NCI-H69 (cell line): Measurements from ENCODE around the gene KRTAP10-12.

Experiments used
- DNase-seq: peaks from one replicate; lab custom pipeline; 2025; lab: John Stamatoyannopoulos, UW

Gene KRTAP10-12

GRCh38 chr21:44712203-44713028, 15.4 kb downstream of the KRTAP10-12 start:
- DNase-seq = no peak

DNA sequence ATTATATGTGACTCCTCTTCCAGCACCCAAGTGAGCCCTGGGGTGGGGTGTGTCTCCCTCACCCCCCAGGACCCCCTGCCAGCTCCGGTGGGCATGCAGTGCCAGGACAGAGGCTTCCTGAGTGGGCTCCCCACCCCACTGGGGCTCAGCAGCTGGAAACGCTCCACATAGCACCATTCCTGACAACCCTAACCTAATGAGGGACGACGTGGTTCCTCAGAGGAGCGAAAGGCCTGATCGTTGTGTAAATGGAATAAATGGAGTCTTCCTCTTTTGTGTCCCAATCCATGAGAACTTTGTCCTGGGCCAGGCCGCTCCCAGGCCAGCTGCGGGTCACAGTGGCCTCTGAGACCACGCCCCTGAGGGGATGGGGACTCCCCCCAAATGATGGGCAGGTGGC, 16.2 kb downstream of the KRTAP10-12 start:
- no peak for DNase-seq

DNA sequence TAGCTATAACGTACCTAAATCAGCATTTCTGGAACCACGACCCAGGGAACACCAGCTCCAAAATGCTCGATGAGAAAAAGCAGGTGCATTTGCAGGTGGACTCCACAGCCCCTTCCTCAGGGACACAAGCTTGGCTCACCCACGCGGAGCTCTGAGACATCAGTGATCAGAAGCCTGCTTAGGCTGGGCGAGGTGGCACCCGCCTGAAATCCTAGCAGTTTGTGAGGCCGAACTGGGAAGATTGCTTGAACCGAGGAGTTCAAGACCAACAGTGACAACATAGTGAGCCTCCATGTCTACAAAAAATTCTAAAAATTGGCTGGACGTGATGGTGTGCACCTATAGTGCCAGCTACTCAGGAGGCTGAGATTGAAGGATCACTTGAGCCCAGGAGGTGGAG, 16.9 kb downstream of the KRTAP10-12 start:
- no peak for DNase-seq

DNA sequence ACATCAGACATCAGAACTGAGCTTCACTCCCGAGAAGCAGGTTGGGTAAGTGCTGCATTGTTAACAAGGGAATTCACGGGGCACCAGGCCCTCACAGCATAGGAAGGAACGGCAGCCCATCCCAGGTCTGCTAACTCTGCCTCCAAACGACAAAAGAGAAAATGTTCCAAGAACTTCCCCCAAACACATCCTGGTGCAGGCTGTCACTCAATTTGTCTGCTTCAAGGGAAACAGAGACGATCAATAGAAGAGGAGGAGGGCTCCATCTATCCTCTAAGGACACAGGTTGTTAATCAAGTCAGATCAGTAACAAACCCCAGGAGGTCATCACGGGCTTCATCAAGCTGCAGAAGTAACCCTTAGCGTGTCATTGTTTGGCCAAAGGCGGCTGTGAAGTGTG, 17.9 kb downstream of the KRTAP10-12 start:
- no peak for DNase-seq

DNA sequence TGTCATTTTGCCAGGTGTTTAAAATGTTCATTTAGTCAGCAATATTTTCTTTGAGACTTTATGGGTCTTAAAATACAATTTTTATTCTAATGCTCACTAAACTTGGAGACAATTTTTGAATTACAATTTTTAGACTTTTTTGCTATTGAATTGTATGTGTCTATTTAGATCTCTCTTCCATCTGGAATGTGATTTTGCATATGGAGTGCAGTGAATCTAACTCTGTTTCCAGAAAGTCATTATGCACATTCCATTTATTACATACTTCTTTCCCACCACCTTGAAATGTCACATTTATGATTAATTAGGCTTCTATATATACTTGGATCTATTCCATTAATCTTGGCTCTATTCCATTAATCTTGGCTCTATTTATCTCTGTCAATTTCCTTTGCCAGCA, 20.0 kb downstream of the KRTAP10-12 start:
- peak; percentile 23 for DNase-seq

DNA sequence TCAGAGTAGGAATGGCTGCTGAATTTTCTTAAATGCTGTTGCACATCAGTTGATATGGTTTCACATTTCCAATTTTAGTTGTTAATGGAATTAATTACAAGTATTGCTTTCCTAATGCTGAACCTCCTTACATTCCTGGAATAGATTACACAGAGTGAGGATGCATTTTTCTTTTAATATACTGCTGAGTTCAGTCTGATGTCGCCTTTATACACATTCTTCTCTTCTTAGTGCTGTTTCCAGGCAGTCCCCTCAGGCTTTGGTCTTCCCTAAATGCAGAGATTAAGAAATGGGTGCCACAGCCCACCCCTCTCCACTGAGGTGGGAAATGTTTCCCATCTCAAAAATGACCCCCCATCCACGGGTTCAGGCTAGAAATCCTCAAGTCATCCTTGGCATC, 21.1 kb downstream of the KRTAP10-12 start:
- no peak for DNase-seq

DNA sequence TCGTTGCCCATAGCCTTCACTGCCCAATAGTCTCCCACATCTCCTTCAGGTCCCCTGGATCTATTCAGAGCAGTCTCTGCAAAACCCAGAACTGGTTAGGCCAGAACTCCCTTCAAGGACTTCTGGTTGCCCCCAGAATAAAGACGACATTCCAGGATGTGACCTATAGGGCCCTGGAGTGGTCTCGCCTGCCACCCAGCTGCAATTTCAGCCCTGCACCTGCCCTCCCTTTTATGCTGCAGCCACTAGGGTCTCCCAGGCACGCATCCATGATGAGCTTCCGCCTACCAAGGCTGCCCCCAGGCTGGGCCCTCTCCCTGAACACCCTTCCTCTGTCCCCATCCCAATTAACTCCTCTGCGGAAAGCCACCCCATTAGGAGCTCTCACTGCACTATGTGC, 21.6 kb downstream of the KRTAP10-12 start:
- DNase-seq = no peak

DNA sequence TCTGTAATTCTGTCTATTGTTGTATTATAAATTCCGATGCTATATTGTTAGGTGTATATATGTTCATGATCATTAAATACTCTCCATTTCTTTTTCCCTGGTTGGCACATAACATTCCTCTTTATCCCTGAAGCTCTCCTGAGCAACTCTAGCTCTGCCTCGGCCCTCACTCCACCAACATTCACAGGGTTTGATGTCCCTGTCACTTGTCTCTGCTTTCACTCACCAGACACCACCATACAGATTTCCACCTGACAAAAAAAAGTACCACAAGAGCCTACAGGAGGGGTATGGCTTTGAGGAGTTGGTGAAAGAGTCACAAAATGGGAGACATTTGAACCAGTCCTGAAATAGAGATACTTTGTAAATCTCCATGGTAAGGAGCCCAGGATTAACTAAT, 23.2 kb downstream of the KRTAP10-12 start:
- no peak for DNase-seq

- DNase-seq = peak; percentile 81
These were observed 25.8 kb downstream of the KRTAP10-12 start for GRCh38 chr21:44722731-44723130.

DNA sequence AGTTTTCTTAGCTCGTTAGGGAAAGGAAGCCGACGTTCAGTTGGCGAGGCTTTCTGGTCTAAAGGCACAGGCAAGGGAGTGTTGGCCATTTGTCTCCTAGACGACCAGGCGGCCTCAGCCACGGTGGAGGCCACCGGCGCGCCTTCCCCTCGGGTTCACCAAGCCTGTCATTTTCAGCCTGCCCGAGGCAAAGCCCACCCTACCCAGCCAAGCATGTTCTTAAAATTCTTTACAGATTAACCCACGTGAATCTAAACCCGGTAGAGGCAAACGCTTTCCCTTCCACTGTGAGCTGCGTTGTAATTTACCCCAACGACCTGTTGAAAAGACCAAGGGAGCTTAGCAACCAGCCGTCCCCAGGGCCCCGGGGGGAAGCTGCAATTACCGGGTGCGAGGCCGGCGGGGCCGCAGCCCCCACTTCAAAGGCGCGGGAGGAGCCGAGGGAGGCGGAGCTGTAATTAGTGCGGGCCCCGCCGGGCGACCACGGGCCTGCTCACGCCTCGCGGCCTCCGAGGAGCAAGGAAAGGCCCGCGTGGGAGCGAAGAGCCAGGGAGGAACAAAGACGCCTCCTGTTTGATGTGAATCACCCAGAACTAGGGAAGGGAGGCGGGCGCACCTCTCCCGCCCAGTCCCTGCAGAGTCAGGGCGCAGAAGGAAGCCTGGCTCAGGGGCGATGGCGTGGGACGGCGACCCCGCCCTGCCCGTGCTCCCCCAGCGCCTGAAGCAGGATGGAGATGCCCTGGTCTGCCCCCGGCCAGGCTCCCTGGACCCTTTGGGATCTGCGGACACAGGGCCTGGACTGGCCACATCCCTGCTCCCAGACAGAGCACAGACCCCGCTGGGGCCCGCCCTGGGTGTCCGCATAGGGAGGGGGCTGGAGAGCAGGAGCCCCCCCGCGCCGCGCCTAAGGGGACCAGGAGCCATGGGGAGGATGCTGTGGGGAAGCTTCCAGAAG, 26.5 kb downstream of the KRTAP10-12 start:
- peak; percentile 98 for DNase-seq

- DNase-seq = peak; percentile 28
These were observed 27.2 kb downstream of the KRTAP10-12 start for GRCh38 chr21:44724196-44724595.

DNA sequence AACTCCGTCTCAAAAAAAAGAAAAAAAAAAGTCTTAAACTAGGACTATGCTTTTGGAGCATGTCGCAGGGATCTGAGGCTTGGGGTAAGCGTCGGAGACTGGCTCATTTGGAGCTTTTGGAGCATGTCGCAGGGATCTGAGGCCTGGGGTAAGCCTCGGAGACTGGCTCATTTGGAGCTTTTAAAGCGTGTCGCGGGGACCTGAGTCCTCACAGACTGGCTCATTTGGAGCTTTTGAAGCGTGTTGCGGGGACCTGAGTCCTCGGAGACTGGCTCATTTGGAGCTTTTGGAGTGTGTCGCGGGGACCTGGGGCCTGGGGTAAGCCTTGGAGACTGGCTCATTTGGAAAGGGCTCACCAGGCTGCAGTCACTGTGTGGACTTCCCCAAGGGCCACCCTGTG, 28.0 kb downstream of the KRTAP10-12 start:
- no peak for DNase-seq

DNA sequence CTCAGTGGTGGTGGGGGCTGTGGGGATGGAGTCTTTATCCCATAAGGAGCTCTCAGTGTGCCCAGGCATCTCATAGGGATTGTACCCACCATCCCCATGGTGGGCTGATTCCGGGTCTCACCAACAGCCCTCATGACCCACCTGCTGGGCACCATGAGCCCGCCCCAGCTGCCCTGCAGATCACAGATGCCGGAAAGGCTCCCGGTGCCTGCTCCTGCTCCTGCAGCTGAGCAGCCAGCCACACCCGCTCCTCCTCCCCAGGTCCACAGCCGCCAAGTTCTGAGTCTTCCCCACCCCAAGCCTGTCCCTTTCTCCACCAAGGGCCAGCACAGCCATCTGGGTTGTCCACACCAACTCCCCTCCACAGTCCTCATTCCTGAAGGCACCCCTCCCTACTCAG, 29.9 kb downstream of the KRTAP10-12 start:
- DNase-seq = peak; percentile 29

DNA sequence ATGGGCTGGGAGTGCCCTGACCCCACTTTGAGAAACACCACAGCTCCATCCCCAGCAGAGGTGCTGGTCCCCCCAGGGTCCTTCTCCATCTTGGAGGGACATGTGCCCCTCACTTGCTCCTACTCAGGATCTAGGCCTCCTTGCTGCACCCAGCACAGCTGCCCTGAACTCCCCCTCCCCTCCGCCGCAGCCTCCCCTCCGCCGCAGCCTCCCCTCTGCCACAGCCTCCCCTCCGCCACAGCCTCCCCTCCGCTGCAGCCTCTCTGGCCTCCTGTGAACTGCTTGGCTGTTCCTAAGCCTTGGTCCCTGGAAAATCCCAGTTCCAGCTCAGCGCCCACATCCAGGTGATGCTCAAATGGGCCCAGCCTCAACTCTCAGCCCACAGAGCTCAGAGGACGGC, 30.3 kb downstream of the KRTAP10-12 start:
- DNase-seq = no peak

DNA sequence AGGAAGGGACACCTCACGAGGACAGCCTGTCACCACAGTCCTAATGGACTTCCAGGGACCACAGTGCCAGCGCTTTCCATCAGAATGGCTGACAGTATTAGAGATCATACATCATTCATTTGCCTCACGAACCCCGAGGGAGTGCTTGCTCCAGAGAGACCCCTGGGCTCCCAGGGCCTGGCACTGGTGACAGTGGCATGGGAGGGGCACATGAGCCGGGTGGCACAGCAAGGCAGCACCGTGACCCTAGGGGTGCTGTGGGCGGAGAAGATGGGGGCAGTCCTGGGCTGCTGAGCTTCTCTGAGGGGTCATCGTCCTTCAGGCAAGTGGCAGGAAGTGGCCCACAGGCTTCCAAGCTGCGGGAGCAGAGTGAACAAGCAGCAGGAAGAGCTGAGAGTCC, 30.8 kb downstream of the KRTAP10-12 start:
- no peak for DNase-seq

GRCh38 chr21:44728716-44729115, 31.7 kb downstream of the KRTAP10-12 start:
- DNase-seq = no peak

DNA sequence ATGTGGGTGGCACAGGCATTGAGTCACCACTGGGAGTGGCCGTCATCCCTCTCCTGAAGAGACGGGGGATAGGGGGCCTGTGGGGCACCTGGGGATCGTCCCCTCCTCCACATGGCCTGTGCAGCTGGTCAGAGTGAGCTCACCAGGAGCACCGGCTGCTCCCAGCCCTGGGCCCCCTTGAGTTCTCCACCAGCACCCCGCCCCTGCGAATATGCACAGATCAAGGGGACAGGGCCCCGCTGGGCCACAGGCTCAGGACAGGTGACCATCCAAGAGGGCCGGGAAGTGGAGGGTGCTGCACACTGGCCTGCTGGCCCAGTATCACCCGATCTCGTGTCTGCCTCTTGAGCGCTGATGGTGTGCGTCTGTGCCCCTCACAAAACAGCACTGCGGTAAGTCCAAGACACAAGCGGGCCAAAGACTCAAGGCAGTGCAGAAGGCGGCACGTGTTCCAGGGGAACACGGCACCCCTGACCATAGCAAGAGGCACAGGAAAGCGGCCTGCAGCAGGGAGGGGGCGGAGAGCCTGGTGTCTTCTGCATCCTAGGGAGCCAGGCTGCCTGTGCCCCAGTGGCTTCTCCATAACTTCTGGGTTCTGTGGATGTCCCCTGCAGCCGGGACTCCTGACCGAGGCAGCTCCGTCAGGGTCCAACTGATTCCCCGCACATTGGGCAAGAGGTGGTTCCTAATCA, 32.5 kb downstream of the KRTAP10-12 start:
- DNase-seq = no peak

DNA sequence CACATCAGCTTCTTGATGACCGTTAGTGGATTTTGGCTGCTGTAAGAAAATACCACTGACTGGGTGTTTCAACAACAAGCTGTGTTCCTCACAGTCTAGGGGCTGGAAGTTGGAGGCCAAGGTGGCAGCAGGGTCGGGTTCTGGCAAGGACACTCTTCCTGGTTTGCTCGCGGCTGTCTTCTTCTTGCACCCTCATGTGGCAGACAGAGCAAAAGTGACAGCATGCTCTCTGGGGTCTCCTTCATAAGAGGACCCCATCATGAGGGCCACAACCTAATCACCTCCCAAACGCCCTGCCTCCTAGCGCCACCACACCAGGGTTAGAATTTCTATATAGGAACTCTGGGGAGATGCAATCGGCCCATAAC, 33.0 kb downstream of the KRTAP10-12 start:
- DNase-seq = no peak

DNA sequence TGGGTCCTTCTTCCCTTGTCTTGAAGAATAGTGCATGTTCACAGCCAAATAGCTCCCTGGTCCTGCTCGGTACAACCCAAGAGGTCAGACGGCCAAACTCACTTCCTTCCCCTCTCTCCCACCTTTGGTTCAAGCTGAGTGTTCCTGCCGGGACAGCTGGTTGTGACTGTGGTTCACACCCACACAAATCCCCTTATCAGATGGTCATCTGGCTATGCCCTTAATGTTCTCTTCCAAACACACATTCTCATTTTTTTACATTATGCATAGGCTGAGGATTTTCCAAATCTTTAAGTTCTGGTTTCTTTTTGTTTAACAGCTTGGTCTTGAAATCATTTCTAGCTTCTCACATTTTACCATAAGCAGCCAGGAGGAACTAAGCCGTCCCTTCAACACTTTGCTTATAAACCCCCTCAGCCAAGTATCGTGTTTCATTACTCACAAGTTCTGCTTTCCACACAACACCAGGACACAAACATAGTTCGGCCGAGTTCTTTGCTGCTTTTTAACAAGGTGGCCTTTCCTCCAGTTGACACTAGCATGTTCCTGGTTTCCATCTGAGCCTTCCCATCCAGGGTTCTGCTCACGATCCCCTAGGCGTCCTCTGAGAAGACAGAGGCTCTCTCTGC, 34.1 kb downstream of the KRTAP10-12 start:
- DNase-seq = no peak

GRCh38 chr21:44732263-44732662, 35.3 kb downstream of the KRTAP10-12 start:
- DNase-seq = no peak

- DNase-seq = no peak
These were observed 36.0 kb downstream of the KRTAP10-12 start for GRCh38 chr21:44732956-44733355.
